Activated CD8-positive, alpha-beta memory T cell treated with anti-CD3 and anti-CD28 coated beads for 1 hour (primary cell): ENCODE measurements around the gene PLCL1.
"Not testable (repeated sequence)": the region's sequence is repeated elsewhere in the genome, so short reads cannot be mapped to it uniquely, and the experiment has no call there.

ENCODE experiments used
- DNase-seq, 2 donors: peaks; one replicate each; pipeline ENCODE4 v3.0.0-alpha.2; 2020; ENCODE audit warnings: low read depth in 1 of 2; ENCODE audit errors: extremely low read depth in 1 of 2

Gene PLCL1

DNA sequence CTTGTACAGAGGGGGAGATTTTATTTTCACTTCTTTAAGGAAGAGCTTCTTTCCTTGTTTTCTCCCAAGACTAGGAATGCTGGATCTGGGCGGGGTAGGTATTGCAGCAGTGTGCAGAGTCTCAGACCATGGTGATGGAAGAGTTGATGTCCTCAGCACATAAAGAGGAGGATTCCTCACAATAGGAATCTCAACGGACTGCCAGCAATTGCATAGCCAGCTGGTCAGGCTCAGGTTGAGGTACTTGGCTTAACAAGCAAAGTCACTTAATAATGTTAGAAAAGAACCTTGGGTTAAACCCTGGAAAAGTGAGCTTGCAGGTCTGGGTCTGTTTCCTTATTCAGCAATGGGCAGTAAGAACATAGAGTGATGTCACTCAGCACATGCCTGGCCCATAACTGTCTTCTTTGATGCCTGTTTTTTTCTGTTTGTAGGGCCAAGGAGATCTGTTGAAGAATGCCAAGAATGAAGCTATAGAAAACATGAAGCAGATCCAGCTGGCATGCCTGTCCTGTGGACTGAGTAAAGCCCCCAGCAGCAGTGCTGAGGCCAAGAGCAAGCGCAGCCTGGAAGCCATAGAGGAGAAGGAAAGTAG, 342.1 kb downstream of the PLCL1 start:
- no peak for DNase-seq

DNA sequence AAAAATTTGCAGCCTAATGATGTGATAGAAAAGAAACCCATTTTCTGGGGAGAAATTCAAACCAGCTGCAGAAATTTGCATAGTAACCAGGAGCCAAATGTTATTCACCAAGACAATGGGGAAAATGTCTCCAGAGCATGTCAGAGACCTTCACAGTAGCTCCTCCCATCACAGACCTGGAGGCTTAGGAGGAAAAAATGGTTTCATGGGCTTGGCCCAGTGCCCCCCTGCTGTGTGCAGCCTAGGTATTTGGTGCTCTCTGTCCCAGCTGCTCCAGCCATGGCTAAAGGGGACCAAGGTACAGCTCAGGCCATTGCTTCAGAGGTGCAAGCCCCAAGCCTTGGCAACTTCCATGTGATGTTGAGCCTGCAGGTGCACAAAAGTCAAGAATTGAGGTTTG, 352.9 kb downstream of the PLCL1 start:
- no peak for DNase-seq

DNA sequence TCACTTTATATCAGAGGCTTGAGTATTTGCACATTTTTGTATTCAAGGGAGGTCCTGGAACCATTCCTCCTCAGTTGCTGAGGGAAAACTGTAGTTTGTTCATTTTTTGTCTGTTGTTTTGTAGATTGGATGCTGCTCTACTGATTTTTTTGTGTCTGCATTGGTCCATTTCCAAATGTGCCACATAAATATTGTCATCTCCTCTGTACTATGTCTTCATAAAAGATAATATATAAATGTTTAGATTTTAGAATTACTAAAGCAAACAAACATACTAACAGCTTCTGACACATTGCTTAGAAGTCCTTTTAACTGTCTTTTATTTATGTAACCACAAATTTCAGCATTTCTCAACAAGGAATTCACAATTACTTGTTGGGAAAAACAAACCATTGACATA, 356.8 kb downstream of the PLCL1 start:
- no peak for DNase-seq

DNA sequence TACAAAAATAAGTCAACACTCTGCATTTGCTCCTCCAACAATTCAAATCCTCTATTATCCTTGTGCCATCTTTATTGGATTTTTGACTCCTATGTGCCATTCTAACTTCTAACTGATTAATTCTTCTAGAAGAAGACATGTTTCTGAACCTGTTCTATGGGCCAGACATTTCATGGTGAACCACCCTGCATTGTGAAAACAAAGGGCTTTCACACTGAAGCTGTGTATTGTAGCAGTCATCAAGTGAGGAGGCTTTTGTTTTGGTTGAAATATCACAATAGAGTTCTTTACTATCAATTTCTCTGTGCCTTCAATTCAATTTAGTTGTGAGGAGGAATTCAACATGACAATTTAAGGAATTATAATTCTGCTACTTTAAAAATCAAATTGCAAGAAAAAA, 357.9 kb downstream of the PLCL1 start:
- DNase-seq: no peak

DNA sequence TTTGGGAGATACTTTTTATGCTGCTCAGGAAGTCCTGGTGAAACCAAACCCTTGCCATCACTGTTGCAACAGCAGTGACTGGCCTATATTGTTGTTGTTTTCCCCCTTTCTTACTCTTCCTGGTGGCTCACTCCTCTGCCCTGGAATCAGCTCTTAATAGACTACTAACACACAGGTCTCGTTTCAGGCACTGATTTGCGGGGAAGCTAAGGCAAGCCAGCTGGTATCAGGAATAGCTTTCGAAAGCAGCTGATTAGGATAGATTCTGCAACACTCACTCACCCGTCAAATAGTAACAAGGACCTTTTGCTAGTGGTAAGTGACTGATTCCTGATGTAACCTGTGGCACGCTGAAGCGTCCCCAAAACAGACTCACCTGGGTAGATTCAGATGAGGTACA, 360.4 kb downstream of the PLCL1 start:
- DNase-seq: no peak

DNA sequence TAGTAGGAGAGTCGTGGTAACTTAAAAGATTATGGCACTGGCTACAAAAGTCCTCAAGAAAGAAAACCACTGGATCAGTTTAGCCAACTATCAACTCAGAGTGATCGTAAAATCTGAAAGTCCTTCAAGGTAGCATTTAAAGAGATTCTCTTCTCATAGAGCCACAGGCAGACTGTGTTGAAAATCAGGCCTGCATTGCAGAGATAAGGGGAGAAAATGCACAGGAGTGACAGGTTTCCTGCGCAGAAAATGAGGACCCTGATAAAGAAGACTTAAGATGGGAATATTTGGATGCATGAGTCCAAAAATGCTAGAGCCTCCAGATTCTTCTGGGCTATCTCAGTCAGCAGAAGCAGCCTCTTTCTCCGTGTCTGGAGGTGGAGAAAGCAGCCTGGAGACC, 360.9 kb downstream of the PLCL1 start:
- DNase-seq: no peak

DNA sequence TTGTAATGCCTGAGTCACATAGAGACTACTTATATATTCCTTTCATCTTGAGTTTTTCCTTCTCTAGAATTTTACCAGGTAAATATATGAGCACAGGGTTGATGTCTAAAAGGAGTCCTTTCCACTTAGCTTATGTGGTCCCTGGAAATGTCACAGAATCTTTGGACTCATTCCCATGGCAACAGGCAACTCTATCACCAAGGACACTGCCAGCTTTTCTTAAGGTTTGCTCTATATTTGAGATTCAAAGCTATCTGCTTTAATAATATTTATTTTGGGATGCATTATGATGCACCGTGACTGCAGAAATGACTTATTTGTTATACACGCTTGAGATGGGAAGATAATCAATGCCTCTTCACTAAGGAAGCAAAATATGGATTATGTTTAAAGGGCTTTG, 363.0 kb downstream of the PLCL1 start:
- no peak for DNase-seq

DNA sequence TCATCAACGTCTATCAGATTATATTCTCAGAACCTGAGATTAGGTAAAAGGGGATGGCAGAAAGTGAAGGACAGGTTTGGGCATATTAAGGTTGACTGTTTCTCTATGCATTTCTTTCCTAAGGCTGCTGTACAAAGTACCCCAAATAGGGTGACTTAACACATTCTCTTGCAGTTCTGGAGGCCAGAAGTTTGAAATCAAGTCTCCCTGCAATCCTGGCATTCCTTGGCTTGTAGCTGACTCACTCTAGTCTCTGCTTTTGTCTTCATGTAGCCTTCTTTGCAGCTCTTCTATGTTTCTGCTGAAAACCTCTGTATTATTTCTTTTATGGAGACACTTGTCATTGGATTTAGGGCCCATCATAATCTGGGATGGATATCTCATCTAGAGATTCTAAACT, 364.3 kb downstream of the PLCL1 start:
- no peak for DNase-seq

DNA sequence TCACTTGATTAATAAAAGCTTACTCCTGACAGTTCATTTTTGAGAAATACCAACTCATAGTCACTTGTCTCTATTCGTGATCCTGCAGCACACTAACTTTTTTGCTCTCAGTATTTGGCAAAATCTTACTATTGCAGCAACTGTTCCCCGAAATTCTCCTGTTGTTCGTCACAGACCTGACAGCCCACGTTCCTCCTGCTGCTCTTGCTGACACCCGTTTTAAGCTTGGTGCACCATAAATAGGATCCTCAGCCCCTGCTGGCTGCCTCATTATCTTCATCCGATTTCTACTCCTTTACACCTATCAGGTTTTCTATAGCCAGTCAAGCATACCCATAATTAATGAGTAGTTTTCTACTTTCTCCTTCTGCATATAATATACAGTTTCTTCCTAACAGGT, 368.8 kb downstream of the PLCL1 start:
- DNase-seq: no peak

DNA sequence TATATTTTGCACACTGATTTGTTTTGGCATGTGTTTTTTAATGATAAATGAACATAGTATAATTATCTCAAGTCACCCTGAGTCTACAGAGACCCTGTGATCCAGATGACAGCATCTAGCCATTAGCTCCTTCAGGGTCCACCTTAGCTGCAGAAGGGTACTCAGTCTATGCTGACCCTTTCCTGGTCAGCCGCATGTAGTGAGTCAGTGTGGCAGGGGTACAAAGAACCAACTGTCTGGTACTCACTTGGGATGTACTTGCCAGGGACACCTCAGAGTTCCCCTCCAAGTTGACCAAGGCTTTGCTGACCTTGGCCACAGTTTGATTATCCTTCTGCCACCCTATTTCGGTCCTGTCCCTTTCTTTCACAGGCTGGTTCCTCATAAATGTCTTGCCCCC, 369.5 kb downstream of the PLCL1 start:
- no peak for DNase-seq

DNA sequence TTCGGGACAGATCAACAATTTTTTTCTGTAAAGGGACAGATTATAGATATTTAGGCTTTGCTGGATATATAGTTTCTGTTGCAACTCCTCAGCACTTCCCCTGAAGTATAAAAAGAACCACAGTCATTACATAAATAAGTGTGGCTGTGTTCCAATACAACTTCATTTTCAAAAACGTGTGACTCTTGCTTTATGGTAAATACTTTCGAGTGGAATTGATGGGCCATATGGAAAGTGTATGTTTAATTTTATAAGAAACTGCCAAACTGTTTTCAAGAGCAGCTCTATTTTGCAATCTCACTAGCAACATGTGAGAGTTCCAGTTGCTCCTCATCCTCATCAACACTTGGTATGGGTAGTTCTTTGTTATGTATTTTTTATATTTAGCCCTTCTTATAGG, 370.9 kb downstream of the PLCL1 start:
- no peak for DNase-seq

DNA sequence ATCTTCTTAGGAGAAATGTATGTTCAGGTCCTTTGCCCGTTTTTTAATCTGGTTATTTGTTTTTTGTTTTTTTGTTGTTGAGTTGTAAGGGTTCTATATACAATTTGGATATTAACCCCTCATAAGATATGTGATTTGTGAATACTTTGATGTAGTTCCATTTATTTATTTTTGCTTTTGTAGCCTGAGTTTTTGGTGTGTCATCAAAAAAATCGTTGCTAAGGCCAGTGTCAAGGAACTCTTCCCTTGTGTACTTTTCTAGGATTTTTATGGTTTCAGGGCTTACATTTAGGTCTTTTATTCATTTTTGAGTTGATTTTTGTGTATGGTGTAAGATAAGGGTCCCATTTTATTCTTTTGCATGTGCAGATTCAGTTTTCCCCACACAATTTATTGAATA, 372.6 kb downstream of the PLCL1 start:
- no peak for DNase-seq

DNA sequence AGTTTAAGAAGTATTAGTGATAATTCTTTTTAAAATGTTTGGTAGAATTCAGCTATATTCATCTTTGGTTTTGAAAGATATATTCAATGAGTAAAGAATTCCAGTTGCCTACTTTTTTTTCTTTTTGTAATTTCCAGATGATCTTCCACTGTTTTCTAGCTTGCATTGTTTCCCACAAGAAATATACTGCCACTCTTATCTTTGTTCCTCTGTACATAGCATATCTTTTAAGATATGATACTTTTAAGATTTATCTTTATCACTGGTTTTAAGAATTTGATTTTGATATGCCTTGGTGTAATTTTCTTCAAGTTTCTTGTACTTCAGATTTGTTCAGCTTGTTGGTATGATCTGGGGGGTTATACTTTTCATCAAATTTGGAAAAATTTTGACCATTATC, 374.4 kb downstream of the PLCL1 start:
- DNase-seq: no peak

DNA sequence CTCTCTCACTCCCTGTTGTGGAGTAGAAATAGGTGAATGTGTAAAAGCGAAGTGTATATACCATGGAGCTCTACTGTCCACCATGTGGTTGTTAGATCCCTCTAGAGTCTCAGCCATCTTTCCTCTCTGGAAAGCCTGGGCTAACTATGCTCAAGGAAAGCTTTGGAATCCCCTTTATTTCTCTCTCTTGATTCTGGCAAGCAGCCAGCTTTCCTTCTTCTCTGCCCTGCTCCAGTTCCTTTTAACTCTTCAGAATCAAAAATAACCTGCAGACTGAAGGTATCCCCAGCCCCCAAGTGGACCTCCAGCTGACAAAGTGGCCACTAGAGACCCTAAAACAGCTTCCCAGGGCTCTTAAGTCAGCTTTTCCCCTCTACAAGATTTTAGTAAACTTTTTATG, 381.9 kb downstream of the PLCL1 start:
- DNase-seq: no peak

DNA sequence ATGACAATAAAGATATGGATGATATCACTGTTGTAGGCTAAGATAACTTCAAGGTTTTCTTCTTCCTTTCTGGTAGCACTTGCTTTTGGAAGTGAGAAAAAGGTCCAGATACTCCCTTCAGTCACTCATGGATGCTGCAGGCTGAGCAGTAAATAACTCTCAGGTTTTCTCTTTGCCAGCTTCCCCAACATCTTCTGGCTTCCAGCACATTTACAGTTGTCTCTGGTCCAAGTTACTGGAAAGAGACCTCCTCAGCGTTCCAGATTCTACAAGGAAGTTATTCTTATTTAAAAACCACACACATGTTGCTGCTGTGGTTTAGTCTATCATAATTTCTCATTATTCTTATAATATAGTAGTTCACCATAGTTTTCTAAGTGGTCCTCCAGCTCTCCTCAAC, 383.4 kb downstream of the PLCL1 start:
- DNase-seq: no peak

DNA sequence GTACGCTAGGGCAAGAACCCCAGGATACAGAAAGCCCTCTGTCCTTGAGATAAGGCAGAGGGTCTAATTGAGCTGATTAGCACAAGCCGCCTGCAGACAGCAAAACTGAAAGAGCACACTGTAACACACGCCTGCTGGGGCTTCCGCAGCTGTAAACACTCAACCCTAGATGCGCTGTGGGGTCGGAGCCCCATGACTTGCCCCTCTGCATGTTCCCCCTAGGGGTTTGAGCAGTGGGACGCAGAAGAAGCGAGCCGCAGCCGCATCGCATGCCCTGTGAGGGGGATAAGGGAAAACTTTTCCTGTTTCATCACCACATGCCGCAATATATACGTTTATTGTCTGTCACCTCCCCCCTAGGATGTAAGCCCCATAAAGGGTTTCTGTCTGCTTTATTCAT, 384.6 kb downstream of the PLCL1 start:
- DNase-seq: no peak

DNA sequence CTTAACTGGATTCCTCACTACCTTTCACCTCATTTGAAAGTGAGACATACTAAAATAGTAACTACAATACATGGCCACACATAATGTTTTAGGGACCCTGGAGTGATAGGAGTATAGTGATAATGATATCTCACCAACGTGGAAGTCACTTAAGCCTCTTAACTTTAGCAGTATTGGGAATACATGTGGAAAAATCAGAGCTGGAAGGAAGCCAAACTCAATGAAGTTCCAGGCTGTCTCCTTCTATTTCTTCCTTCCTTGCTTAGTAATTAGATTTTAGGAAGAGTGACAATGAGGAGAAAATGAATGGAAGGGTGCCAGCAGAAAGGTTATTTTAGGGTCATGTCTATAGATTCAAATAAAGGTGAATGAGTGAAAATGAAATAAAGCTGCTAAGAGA, 387.3 kb downstream of the PLCL1 start:
- DNase-seq: no peak

DNA sequence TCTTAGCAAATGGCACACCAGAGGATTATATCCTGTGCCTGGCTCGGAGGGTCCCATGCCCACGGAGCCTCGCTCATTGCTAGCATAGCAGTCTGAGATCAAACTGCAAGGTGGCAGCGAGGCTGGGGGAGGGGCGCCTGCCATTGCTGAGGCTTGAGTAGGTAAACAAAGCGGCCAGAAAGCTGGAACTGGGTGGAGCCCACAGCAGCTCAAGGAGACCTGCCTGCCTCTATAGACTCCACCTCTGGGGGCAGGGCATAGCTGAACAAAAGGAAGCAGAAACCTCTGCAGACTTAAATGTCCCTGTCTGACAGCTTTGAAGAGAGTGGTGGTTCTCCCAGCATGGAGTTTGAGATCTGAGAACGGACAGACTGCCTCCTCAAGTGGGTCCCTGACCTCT, 392.2 kb downstream of the PLCL1 start:
- not testable (repeated sequence) for DNase-seq
